Activated T-cell treated with anti-CD3 and anti-CD28 coated beads for 4 hours (primary cell): ENCODE results near the gene DAAM1.

ENCODE experiments used
- DNase-seq: peaks from one replicate; pipeline ENCODE4 v3.0.0-alpha.2; 2020

The DAAM1 gene

DNA sequence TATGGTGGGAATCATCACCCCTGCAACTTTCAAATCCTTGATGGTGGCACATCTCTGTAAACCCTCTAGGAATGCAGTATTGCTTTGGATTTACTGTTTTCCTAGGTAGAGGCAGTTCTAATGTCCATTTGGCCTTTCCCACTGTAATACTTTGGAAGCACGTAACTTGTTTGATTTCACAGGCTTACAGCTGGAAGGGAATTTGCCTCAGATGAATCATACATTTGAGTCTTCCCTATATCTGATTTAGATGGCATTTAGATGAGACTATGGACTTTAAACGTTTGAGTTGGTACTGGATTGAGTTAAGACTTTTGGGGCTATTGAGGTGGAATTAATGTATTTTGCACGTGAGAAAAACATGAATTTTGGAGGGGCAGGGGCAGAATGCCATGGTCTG lies 35.9 kb downstream of the DAAM1 start:
- no peak for DNase-seq

DNA sequence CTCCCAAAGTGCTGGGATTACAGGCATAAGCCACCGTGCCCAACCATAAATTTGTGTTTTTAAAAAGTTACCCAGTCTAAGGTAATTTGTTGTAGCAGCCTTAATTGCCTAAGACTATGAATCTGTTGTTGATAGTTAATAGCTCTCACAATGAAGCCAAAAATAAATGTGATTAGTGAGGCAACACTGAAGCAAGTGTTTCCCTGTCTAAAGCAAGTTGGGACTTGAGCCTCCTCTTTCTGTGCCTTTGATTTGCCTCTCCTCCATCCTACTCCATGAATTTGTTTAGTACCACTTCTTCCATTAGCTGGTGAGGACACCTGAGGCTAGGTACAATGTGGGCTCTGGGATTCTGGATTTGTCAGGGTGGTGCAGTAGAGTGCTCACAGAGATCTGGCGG lies 36.8 kb downstream of the DAAM1 start:
- DNase-seq: no peak

DNA sequence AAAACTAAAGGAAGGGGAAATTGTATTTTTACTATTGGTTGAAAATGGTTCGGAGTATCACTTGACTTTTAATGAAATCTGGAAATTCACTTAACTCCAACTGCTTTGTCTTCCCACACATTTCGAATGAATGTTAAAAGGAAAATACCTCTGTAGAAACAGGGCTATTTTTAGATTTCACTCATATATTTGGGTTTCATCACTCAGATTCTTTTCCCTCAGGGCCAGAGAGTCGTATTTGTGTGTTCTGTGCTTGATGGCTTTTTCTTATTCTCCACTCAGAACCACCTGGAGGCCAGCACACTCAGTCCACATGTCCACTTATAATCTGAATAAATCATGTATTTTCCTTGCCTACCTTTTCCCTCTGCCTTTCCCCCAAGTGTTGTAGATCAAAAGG lies 40.0 kb downstream of the DAAM1 start:
- DNase-seq: no peak

DNA sequence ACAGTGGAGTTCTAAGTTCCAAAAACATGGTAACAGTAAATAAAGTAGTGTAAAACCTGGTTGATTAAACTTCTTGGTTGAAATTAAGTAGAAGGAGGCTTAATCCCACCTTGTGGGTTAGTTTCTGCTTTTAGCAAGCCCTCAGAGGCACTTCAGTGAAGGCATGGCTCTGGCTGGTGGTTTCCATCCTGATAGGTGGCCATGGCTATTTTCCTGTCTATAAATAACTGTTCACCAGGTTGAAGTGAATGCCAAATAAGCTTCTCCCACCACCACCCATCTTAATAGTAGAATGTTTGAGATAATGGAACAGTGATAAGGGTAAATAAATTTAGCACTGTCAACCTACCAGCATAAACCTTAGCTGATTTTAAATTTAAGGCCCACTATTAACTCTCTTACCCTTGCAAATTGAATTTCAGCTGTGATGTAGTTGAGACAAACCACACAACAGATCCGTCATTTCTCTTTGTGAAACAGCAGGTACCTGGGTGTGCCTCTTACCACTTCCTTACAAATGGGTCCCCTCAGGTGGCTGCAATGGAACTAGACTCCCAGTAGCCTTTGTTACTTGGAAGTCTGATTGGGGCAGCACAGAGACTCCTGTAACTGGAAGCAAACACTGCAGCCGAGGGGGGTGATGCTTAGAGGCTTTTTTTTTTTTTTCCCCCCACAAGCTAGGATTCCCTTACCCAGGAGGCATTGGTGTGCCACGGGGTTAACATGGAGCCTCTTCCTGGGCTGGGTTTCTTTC lies 41.4 kb downstream of the DAAM1 start:
- no peak for DNase-seq

DNA sequence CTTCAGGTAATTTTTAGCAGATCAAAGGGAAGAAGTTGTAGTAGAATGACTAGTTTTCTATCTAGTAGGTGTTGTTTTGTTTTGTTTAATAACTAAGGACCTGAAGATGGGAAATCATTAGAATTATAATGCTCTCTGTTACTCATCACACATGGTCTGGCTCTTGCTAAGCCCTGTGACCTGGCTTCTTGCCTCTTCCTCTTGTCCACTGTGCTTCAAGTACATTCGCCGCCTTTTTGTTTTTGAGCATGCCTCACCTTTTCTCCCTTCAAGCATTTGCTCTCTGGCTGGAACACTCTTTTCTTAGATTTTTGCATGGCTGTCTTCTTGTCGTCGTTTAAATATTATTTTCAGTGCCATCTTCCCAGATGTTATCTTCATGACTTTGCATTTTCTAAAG lies 47.7 kb downstream of the DAAM1 start:
- no peak for DNase-seq

DNA sequence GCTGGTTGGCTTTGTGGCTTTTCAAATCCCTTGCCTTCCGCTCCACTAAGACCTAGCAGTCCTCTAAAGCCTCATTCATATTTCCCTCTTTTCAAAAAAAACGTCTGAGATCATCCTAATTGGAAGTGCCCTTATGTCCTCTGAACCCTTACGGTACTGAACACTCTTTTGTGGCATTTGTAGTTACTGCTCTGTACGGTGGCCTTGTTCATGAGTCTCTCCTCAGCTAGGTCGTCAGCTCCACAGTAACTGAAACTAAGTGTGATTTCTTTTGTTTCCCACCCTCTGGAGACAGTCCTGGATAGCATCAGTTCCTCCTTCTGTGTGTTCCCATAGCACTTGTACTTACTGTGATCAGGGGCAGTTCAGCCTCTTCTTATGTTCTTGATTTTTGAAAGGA lies 49.7 kb downstream of the DAAM1 start:
- DNase-seq: no peak

DNA sequence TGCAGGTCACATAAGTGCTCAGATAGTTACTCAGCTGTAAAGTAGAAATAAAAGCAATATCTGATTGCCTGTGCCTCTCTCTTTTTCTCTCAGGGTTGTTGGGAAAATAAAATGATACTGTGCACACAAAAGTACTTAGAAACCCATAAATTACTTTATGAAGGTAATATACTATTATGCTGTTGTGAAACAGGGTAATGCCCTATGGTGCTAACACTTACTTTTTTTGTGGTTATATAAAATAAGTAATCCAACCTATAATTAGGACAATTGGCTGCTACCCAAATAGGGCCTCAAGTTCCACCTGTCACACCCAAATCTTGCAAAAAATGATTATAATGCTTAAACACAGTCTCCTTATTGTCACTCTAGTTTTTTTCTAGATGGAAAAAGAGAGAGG lies 50.6 kb downstream of the DAAM1 start:
- no peak for DNase-seq

DNA sequence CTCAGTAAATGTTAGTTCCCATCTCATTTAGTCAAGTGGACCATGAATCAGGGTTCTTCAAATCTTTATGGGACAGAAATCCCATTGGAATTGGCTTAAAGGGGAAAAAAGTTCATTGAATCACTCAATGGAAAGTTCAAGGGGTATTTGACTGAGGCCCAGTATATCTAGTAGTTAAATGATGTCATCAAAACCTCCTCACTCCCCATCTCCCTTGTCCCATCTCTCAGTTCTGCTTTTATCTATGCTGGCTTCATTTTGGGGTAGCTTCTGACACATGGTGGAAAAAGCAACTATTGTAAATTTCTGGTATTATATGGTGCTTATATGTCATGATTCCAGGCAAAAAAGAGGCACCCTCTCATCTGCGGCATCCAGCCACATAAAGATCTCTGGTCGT lies 51.9 kb downstream of the DAAM1 start:
- no peak for DNase-seq

DNA sequence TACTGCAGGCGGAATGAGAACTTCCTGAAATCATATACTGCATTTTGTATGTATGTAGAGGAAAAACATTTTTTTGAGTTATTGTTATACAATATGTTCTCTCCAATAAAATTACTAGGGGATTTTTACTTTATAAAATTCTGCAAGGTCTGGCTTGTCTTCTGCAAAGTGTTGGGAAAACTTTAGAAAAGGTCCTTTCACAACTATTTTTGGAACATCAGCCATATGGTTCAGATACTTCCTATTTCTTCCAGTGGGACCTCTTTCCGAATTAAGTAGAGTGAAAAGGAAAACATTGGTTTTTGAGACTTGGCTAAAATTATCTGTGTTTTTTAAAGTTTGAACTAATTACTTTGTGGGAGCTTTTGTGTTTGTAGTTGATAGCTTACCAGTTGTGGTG lies 52.7 kb downstream of the DAAM1 start:
- DNase-seq: no peak

DNA sequence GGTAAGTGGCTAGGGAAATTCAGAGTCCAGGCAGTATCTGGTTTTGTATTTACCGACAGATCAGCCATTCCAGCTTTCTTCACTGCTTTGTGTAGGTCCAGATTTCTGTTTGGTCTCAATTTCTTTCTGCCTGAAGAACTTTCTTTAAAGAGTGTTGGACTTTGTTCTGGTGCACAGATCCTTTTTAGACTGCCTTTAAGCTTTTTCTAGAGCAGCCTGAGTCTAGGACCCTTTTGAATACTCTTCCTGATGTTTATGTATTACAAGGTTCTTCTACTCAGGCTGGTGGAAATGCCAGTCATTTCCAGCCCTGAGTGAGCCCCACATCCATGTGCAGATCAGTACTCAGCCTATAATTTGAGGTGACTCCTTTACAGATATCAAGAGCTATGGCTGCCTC lies 54.7 kb downstream of the DAAM1 start:
- DNase-seq: no peak

DNA sequence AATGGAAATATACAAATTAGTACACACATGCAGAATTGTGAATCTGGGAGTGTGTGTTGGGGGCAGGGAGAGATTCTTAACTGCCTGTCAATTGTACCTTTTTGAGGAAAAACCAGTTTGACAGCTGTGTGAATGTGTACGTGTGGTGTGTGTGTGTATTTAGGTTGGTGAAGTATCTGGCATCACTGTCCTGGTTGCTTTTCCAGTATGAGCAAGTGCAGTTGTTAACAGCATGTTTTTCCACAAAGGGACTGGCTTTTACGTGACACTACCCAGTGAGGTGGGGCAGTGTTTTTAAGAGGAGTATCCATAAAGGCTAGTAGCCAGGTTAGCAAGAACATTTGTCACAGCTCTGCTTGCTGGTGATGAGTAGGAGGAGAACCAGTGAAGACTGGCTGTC lies 56.1 kb downstream of the DAAM1 start:
- no peak for DNase-seq

DNA sequence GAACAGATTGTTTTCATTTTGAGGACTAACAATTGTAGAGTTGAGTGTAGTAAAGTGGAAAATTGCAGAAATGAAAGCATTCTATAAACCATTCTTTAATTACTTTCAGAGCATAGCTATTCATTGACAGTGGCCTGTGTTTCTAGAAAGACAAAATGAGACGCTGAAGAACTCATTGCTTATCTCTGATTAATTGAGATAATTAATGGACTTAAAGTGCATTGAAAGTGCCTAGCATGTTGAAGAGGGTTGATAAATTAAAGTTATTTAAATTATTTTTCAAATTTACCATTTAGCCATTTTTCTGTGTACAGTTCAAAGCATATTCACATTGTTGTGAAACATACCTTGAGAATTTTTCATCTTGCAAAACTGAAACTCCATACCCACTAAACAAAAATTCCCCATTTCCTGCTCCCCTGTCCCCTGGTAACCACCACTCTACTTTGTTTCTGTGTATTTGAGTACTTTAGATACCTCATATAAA lies 57.4 kb downstream of the DAAM1 start:
- DNase-seq: no peak

DNA sequence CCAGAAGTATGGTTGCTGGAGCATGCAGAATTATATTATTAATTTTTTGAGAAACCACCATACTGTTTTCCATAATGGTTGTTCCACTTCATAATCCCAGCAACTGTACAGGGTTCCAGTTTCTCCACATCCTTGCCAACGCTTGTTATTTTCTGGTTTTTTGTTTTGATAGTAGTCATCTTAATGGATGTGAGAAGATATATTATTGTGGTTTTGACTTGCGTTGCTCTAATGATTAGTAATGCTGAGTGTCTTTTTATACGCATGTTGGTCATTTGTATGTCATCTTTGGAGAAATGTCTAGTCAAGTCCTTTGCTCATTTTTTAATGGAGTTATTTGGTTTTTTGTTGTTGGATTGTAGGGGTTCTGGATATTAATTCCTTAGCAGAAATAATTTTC lies 58.1 kb downstream of the DAAM1 start:
- no peak for DNase-seq

DNA sequence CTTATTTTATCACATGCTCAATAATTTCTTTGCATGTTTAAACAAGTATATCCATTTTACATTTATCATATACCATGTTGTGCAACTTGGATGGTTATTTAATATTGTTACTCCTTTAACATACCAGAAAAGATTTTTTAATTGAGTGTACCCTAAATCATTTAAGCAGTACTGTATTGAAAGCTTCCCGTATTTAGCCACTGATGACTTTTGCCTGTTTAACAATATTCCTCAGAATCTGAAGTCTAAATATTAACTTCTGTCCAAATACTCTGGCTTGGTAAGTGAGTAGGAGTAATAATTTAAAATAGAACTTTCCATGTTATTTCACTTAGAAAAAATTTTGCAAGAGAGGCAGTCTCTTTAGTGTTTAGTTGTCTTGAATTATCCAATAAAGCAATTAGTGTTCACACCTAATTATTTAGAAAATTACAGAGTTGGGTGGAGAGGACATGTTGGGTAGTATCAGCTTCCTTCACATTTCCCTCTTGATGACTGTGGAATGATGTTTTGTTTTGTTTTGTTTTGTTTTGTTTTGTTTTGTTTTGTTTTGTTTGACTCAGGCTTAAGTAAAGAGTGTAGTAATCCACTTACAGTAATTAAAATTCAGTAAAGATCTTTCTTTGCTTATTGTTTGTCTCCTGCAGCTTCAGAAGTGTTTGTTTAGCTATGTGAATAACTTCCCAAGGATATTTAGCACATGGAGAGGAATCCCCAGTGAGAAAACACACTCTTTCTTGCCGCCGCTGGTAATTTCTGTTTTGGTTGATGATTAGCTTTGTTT lies 59.5 kb downstream of the DAAM1 start:
- DNase-seq: no peak

DNA sequence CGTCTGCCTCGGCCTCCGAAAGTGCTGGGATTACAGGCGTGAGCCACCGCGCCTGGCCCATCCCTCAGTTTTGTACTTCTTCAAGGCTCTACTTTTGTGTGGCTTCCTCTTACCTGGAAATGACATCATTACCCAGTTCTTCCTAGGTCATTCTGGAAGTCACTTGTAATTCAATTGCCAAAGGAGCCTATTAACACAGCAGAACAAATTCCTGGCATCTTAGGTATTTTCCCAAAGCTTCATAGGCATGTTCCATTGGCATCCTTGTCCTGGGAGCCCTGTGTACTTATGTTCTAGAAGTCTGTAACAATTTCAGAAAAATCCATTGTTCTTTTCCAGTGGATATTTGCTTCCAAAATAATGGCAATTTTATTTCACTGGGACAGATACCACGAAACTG lies 60.6 kb downstream of the DAAM1 start:
- no peak for DNase-seq

DNA sequence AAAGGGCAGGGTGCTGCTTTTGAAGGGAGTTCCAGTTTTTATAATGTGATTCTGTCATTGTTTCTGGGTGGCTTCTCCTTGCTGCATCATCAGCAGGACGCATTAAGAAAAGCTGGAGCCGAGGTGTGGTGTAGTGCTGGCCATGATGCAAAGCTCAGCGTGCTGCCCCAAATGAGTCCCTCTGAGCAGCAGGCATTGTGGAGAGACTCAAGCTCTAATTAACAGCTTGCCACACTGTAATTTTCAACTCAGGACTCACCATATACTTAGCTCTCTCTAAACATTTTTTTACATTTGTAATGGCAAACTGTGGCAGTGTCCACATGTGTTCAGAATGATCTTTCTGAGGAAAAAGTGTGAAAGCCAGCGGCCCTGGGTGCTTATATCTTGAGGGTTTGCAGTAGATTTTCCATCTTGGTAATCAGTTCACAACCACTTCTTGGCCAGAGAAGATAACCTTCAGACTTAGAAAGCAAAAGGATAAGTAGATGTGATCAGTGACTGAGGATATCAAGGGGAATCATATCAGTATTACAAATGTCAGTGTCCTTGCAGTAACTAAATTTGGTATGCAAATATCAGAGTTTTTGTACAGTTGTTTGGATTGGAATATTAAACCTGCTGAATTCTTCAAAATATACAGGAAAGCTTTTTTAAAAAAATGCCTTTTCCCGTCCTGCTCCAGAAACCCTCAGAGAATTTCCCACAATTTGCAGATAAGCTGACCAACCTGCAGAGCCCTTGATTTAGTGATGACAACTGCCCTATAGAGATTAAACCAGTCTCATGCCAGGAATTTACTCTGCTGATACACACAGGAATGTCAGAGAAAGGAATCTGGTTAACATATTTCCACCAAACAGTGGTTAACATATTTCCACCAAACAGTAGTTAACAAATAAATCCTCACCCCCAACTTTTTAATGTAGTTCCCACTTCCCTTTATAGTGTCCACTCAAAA lies 63.6 kb downstream of the DAAM1 start:
- no peak for DNase-seq

DNA sequence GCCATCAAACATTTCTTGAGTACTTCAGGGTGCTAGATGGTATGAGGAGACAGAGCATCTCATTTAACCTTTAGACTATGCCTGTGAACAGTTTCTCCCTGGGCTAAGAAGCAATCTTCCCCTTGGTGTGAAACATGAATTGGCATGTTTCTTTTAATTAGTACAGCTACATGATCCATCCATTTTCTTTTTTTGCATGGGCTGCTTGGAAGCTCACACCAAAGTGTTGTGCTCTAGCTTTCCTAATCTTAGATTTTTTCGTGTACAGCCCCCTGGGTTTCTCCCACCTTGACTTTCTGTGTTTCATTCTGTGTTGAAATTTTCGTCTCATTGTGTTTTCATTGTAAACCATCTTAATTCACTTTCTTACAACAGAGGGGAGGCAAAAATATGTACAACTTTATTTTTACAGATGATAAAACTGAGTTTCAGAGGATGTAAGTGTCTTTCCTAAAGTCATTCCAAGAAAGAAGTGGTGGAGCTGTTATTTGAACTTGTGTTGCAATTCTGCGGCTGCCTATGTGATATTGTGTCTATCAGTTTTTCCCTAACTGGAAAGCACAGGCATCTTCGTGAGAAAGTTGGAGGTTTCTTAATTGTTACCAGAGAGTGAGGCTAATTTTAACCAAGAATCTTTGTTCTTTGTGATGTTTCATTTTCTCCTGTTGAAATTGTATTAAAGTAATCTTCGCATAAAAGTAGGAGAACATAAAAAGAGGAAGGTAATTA lies 64.5 kb downstream of the DAAM1 start:
- no peak for DNase-seq

DNA sequence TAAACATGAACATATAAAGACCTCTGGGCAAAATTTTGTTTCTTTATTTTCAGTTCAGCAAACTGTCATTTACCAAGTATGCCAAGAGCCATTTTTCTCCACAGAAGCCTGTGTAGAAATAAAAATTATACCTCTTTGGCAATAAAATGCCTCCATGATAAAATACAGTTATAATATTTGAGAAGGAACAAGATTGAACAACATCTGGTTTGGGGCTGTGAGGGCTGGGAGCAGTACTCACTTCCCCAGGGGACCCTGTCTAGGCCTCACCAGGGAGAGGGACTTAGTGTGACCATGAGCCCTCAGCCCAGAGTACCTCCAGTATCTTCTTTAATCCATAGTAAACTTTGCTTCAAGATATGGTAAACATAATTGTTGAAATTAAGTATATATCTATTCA lies 65.1 kb downstream of the DAAM1 start:
- DNase-seq: no peak

DNA sequence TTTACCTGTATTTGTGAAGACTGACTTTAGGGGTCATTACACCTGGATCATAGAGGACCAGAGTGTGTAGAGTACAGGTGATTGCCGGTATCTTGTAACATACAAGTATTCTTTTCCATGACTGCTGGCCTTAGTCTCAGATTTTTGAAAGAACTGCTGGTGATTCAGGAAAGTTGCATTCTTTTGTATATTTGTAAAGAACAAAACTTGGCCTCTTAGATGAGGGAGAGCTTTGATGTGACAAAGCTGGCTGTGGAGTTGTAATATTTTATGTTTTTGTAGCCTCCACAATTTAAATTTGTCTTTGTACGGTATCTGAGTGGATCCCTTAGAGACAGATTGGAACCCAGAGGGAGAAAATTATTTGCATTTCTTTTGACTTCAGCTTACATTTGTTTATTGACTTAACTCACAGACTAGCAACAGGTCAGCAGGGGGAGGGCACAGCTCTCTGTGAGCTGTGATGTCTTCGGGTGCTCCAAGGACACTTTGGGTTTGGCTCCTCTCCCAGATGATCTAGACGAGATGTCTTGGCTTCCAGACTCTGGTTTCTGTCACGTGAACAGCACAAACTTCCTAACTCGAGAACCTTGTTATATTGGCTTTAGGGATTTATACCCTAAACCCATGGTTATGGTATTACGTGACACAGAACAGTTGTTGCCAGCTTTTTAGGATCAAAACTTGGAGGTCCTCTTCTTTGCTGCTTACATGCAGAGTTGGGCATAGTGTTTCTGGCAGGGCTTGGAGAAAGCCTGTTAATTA lies 65.9 kb downstream of the DAAM1 start:
- no peak for DNase-seq

DNA sequence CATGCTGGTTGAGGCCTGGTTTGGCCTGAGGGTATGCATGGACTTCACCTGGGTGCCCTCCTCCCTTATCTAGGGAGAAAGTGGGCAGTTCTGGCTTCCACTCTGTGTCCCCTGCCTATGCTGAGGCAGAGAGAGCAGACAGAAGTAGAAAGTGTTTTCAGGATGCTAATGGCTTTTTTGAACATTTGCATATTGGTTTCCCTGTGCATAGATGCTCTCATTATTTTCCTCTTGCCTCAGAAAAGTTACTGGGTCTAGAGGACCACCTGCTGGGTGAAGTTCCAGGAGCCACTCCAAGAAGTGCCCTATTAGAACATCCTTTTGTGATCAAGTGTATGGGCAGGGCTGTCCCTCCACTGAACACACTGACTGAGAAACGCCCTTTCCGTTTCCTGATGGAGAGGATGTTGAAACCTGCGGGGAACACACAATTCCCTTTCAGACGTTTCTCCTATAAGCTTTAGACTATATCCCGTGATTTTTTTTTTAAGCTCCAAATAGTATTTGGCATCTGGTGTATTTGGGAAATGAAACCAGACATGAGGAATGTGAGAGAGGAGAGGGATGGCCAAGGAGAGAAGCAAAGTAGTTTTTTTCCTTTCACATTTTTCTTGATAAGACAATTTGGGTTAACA lies 66.6 kb downstream of the DAAM1 start:
- no peak for DNase-seq

DNA sequence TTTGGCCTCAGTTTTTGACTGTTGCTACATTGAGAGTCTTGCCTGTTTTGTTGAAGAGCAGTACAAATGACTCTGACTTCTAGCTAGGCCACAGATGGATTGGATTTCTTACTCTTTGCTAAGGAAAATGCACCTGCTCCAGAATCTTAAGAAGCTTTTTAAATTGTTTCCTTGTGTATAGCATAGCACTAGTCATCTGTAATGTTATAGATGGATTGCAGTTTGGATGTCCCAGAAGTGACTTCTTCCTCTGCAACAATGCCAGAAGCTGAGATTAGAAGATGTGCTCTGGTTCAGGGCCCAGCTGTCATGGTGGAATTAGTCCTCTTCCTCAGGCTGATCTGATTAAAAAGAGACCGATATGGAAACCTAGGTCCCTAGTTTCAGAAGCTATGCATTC lies 67.9 kb downstream of the DAAM1 start:
- no peak for DNase-seq
